Measurements from ENCODE around the gene PRR15. TPM values are rescaled to one million over a fixed set of nuclear protein-coding genes. Genes with fewer than 3 reads are reported as not detected.
"Not testable (repeated sequence)": the region's sequence is repeated elsewhere in the genome, so short reads cannot be mapped to it uniquely, and the experiment has no call there.

The PRR15 gene, protein sequence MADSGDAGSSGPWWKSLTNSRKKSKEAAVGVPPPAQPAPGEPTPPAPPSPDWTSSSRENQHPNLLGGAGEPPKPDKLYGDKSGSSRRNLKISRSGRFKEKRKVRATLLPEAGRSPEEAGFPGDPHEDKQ
- total RNA-seq, result 3.0 TPM
- polyA plus RNA-seq, result 4.8 TPM

GRCh38 chr7:29563590-29564495 lies at the start of gene PRR15:
Gene PRR15 (plus strand): TSS chr7:29563835. CDS start chr7:29566330, 2,495 bp downstream.
- Histone ChIP-seq H3K4me3 (ENCODE audit: low read depth, low read length) (peak within 1 kb of the TSS; percentile 46), H3K36me3 (ENCODE audit: insufficient read depth) (no peaks in the 10 kb centered on the region), H3K27ac (ENCODE audit: low read depth) (peak within 1 kb of the TSS; percentile 72), H3K4me1 (ENCODE audit: insufficient read depth) (peaks cover 6% of the 10 kb centered on the region)
- no peak for DNase-seq (ENCODE audit: extremely low spot score)
- 2% methylated on average over 72 of the region's 72 CpGs for WGBS

- no peaks in the 10 kb centered on the region for H3K36me3 ChIP-seq (ENCODE audit: insufficient read depth)
- no peak overlapping the region for H3K27ac ChIP-seq (ENCODE audit: low read depth)
- WGBS, result 90% methylated on average over 2 of the region's 2 CpGs
- DNase-seq (ENCODE audit: extremely low spot score), result no peak
- H3K4me1 ChIP-seq (ENCODE audit: insufficient read depth), result no peaks in the 10 kb centered on the region
- H3K4me3 ChIP-seq (ENCODE audit: low read depth, low read length), result no peak overlapping the region
Observed at GRCh38 chr7:29516491-29516890, 47.1 kb upstream of the PRR15 start.

- H3K4me3 ChIP-seq (ENCODE audit: low read depth, low read length), result no peak overlapping the region
- H3K4me1 ChIP-seq (ENCODE audit: insufficient read depth), result no peaks in the 10 kb centered on the region
- DNase-seq (ENCODE audit: extremely low spot score), result no peak
- H3K27ac ChIP-seq (ENCODE audit: low read depth), result no peak overlapping the region
- H3K36me3 ChIP-seq (ENCODE audit: insufficient read depth), result no peaks in the 10 kb centered on the region
- 73% methylated on average over 1 of the region's 1 CpG for WGBS
Observed at GRCh38 chr7:29518616-29519015, 45.0 kb upstream of the PRR15 start.

GRCh38 chr7:29523728-29524127 lies 39.9 kb upstream of the PRR15 start:
- Histone ChIP-seq H3K36me3 (ENCODE audit: insufficient read depth) (no peaks in the 10 kb centered on the region), H3K4me1 (ENCODE audit: insufficient read depth) (no peaks in the 10 kb centered on the region), H3K27ac (ENCODE audit: low read depth) (no peak overlapping the region), H3K4me3 (ENCODE audit: low read depth, low read length) (no peak overlapping the region)
- DNase-seq (ENCODE audit: extremely low spot score), result no peak
- 68% methylated on average over 2 of the region's 2 CpGs for WGBS

DNA sequence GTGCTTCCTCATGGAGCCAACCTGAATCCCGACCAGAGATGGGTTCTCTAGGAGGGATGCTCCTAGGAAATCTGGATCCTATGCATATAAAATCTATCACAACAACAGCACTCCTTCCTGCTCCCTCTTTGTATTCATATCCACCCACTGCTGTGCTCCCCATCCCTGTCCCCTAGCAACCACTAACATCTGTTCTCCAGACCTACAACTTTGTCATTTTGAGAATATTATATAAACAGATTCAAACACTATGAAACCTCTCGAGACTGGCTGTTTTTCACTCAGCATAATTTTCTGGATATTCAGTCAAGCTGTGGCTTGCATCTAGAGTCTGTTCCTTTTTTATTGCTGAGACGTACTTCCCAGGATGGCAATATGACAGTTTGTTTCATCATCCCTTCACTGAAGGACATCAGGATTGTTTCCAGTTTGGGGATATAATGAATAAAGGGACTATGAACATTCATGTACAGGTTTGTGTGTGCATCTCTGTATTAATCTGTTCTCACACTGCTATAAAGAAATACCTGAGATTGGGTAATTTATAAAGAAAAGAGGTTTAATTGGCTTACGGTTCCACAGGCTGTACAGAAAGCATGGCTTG lies 36.0 kb upstream of the PRR15 start:
- Histone ChIP-seq H3K27ac (ENCODE audit: low read depth) (no peak overlapping the region), H3K4me3 (ENCODE audit: low read depth, low read length) (no peak overlapping the region), H3K4me1 (ENCODE audit: insufficient read depth) (no peaks in the 10 kb centered on the region), H3K36me3 (ENCODE audit: insufficient read depth) (no peaks in the 10 kb centered on the region)
- DNase-seq (ENCODE audit: extremely low spot score), result no peak
- 82% methylated on average over 4 of the region's 4 CpGs for WGBS

DNA sequence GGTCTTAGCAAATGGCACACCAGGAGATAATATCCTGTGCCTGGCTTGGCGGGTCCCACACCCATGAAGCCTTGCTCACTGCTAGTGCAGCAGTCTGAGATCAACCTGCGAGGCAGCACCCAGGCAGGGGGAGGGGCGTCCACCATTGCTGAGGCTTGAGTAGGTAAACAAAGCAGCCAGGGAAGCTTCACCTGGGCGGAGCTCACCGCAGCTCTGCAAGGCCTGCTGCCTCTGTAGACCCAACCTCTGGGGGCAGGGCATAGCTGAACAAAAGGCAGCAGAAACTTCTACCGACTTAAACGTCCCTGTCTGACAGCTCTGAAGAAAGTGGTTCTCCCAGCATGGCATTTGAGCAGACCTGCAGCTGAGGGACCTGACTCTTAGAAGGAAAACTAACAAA lies 35.1 kb upstream of the PRR15 start:
- 73% methylated on average over 7 of the region's 7 CpGs for WGBS
- H3K27ac ChIP-seq (ENCODE audit: low read depth); DNase-seq (ENCODE audit: extremely low spot score); H3K36me3 ChIP-seq (ENCODE audit: insufficient read depth); H3K4me3 ChIP-seq (ENCODE audit: low read depth, low read length); H3K4me1 ChIP-seq (ENCODE audit: insufficient read depth): not testable (repeated sequence)

- Histone ChIP-seq H3K36me3 (ENCODE audit: insufficient read depth) (no peaks in the 10 kb centered on the region), H3K4me1 (ENCODE audit: insufficient read depth) (no peaks in the 10 kb centered on the region), H3K4me3 (ENCODE audit: low read depth, low read length) (no peak overlapping the region), H3K27ac (ENCODE audit: low read depth) (no peak overlapping the region)
- WGBS, result 64% methylated on average over 4 of the region's 4 CpGs
- DNase-seq (ENCODE audit: extremely low spot score), result no peak
Observed at GRCh38 chr7:29538389-29538788, 25.2 kb upstream of the PRR15 start.

DNA sequence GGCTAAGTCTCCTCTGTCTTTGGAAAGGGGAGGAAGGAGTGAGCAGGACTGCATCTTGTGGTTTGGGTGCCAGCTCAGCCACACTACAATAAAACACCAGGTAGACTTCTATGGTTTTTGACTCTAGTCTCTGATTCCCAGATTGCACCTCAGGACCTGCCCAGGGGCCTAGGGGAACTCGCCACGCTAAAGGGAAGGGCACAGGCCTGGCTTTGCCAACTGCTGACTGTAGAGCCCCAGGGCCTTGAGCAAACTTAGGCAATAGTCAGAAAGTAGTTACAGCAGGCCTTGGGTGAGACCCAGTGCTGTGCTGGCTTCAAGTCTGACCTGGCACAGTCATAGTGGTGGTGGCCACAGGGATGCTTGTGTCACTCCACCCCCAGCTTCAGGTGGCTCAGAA lies 24.2 kb upstream of the PRR15 start:
- Histone ChIP-seq H3K4me1 (ENCODE audit: insufficient read depth) (no peaks in the 10 kb centered on the region), H3K27ac (ENCODE audit: low read depth) (no peak overlapping the region), H3K4me3 (ENCODE audit: low read depth, low read length) (no peak overlapping the region), H3K36me3 (ENCODE audit: insufficient read depth) (no peaks in the 10 kb centered on the region)
- WGBS, result 99% methylated on average over 2 of the region's 2 CpGs
- no peak for DNase-seq (ENCODE audit: extremely low spot score)

DNA sequence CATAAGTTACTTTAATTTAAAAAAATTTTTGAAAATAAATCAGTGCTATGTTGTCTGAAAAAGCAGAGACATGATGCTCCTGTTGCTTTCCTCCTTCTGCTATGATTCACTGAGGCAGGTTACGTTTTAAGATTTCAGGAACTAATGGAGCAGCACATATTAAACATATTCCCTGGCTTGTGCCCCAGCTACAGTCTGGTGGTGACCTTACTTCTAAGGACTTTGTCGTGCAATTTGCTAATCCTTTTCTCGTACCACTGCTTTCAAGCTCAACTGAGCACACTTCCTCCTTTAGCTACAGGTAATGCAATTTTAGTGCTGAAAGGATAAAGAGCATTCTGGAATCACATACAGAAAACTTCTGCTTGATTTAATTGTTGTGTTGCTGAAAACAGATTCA lies 16.2 kb upstream of the PRR15 start:
- H3K27ac ChIP-seq (ENCODE audit: low read depth), result no peak overlapping the region
- DNase-seq (ENCODE audit: extremely low spot score), result no peak
- no peak overlapping the region for H3K4me3 ChIP-seq (ENCODE audit: low read depth, low read length)
- 49% methylated on average over 3 of the region's 3 CpGs for WGBS
- no peaks in the 10 kb centered on the region for H3K36me3 ChIP-seq (ENCODE audit: insufficient read depth)
- no peaks in the 10 kb centered on the region for H3K4me1 ChIP-seq (ENCODE audit: insufficient read depth)

DNA sequence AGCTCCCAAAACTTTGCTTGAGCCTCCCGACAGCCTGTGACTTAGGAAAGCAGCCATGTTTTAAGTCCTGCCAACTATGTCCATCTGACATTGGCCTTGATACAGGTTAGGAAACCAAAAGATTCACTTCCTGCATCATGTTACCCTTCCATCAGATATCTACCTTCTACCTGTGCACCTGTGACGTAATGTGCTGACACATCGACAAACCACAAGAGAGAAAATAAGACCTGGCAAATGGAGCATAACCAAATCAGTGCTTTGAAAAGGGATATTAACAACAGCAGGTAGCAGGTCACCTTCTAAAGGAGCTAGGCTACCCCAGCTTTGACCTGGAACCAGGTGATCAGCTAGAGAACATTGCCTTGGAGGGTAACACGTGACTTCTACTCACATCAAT lies 14.8 kb upstream of the PRR15 start:
- no peak overlapping the region for H3K4me3 ChIP-seq (ENCODE audit: low read depth, low read length)
- no peak for DNase-seq (ENCODE audit: extremely low spot score)
- H3K4me1 ChIP-seq (ENCODE audit: insufficient read depth), result no peaks in the 10 kb centered on the region
- peaks cover 2% of the 10 kb centered on the region for H3K36me3 ChIP-seq (ENCODE audit: insufficient read depth)
- no peak overlapping the region for H3K27ac ChIP-seq (ENCODE audit: low read depth)
- 85% methylated on average over 4 of the region's 4 CpGs for WGBS

- Histone ChIP-seq H3K4me3 (ENCODE audit: low read depth, low read length) (no peak overlapping the region), H3K36me3 (ENCODE audit: insufficient read depth) (peaks cover 2% of the 10 kb centered on the region), H3K27ac (ENCODE audit: low read depth) (no peak overlapping the region), H3K4me1 (ENCODE audit: insufficient read depth) (no peaks in the 10 kb centered on the region)
- WGBS, result 86% methylated on average over 4 of the region's 4 CpGs
- no peak for DNase-seq (ENCODE audit: extremely low spot score)
Observed at GRCh38 chr7:29552392-29552791, 11.2 kb upstream of the PRR15 start.

DNA sequence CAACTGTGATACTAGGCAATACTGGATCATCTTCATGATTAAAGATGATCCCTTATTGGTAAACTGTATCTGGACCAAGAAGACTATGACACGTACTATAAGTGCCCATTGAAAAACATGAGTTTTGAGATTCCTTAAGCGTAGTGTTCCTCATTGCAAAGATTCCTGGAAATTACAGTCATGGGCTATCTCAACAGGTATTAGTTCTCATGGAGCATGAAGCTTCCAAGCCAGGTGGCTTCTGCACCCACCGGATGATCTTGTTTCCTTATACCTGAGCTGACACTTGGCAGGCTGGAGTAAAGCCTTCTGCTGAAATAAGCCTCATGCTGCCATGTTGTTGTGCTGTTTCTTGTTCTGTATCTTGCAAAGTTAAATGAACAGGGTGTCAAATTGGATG lies 8.6 kb upstream of the PRR15 start:
- H3K36me3 ChIP-seq (ENCODE audit: insufficient read depth), result peaks cover 2% of the 10 kb centered on the region
- H3K27ac ChIP-seq (ENCODE audit: low read depth), result no peak overlapping the region
- no peaks in the 10 kb centered on the region for H3K4me1 ChIP-seq (ENCODE audit: insufficient read depth)
- no peak overlapping the region for H3K4me3 ChIP-seq (ENCODE audit: low read depth, low read length)
- no peak for DNase-seq (ENCODE audit: extremely low spot score)
- 93% methylated on average over 3 of the region's 3 CpGs for WGBS

GRCh38 chr7:29556405-29557195 lies 7.0 kb upstream of the PRR15 start:
- no peaks in the 10 kb centered on the region for H3K4me1 ChIP-seq (ENCODE audit: insufficient read depth)
- no peak overlapping the region for H3K27ac ChIP-seq (ENCODE audit: low read depth)
- no peak for DNase-seq (ENCODE audit: extremely low spot score)
- WGBS, result 79% methylated on average over 9 of the region's 9 CpGs
- peaks cover 2% of the 10 kb centered on the region for H3K36me3 ChIP-seq (ENCODE audit: insufficient read depth)
- no peak overlapping the region for H3K4me3 ChIP-seq (ENCODE audit: low read depth, low read length)

All from urinary bladder (tissue), 4 donors.